ENCODE measurements around the gene DMC1. TPM values are rescaled to one million over a fixed set of nuclear protein-coding genes. Genes with fewer than 3 reads are reported as not detected.

The DMC1 gene
- total RNA-seq, 1 experiment from 2014 or later: 0.89 TPM

- RAD21 ChIA-PET (ENCODE audit: low non-redundant PET in 1 of 2, low total read pairs in 2 of 2, uncharacterized antibody in 2 of 2, unreplicated experiment in 2 of 2): no interaction called here
- Histone ChIP-seq H3K27me3 (ENCODE audit: insufficient read depth, low read length) (no peaks in the 10 kb centered on the region), H4K20me1 (ENCODE audit: insufficient read depth) (no peaks in the 10 kb centered on the region), H3K79me2 (ENCODE audit: insufficient read depth, low read length) (no peaks in the 10 kb centered on the region; the same call in 1 of the 2 replicates), H3K27ac (ENCODE audit: low read depth, low read length) (no peak overlapping the region), H3K4me2 (ENCODE audit: low read length) (no peak overlapping the region), H3K4me1 (ENCODE audit: control insufficient read depth in 1 of 2, insufficient read depth in 2 of 2, low read length in 2 of 2) (no peaks in the 10 kb centered on the region), H3K9me3 (ENCODE audit: control insufficient read depth in 1 of 2, insufficient read depth in 1 of 2, low read depth in 1 of 2, low read length in 2 of 2) (no peaks in the 10 kb centered on the region), H3K4me3 (replicated peaks in 1 of 2; ENCODE audit: low read depth in 1 of 2, low read length in 2 of 2) (no peak overlapping the region), H2AFZ (ENCODE audit: low read depth, low read length, poor library complexity, severe bottlenecking) (no peak overlapping the region), H3K9me2 (ENCODE audit: insufficient read depth) (no peaks in the 10 kb centered on the region), H3K9ac (ENCODE audit: low read length) (no peak overlapping the region), H3K36me3 (ENCODE audit: control insufficient read depth in 1 of 2, insufficient read depth in 2 of 2, low read length in 2 of 2) (peaks cover 11 to 33% of the 10 kb centered on the region in 2 experiments)
- no TSS peak for BruUV-seq (replicated peaks)
- intact Hi-C loops (cut with micrococcal nuclease): no loop called here
- ATAC-seq (no peak), DNase-seq (ENCODE audit: low read depth, low spot score) (no peak)
- CTCF ChIA-PET: no interaction called here
- POLR2A ChIA-PET: no interaction called here
- TF ChIP-seq ATF3 (IDR thresholded peaks at IDR 0.05) (no peak), REST (IDR thresholded peaks at IDR 0.05; ENCODE audit: low read depth) (no peak), SRF (IDR thresholded peaks at IDR 0.05; ENCODE audit: low read depth) (no peak), CEBPB (IDR thresholded peaks at IDR 0.05; ENCODE audit: low read depth) (no peak), CBX3 (IDR thresholded peaks at IDR 0.05; ENCODE audit: low read depth) (no peak)
These were observed 90.7 kb downstream of the DMC1 start for GRCh38 chr22:38479096-38479837.

GRCh38 chr22:38477585-38477984 is 92.4 kb downstream of the DMC1 start:
- TF ChIP-seq SIN3A (IDR thresholded peaks at IDR 0.05; ENCODE audit: low read depth) (no peak), YY1 (IDR thresholded peaks at IDR 0.05; ENCODE audit: extremely low read depth, insufficient replicate concordance, low read depth, low read length) (no peak), FOSL1 (IDR thresholded peaks at IDR 0.05; ENCODE audit: low read depth) (no peak), CBX3 (IDR thresholded peaks at IDR 0.05; ENCODE audit: low read depth) (no peak), RAD21 (IDR thresholded peaks at IDR 0.05; ENCODE audit: low read depth) (no peak), POLR2AphosphoS5 (IDR thresholded peaks at IDR 0.05; ENCODE audit: low read depth, low read length) (no peak), ZNF274 (IDR thresholded peaks at IDR 0.05; ENCODE audit: low read depth, low read length) (no peak), ZFX (IDR thresholded peaks at IDR 0.05) (no peak), EGR1 (IDR thresholded peaks at IDR 0.05; ENCODE audit: low read depth) (no peak)
- ATAC-seq (no peak), DNase-seq (ENCODE audit: low read depth, low spot score) (no peak)
- peaks cover 0 to 16% of the 10 kb centered on the region in 2 experiments; a peak in 1 of 4 replicates for H3K36me3 ChIP-seq (ENCODE audit: control insufficient read depth in 1 of 2, insufficient read depth in 2 of 2, low read length in 2 of 2)
- ChIA-PET RAD21 (ENCODE audit: low non-redundant PET in 1 of 2, low total read pairs in 2 of 2, uncharacterized antibody in 2 of 2, unreplicated experiment in 2 of 2) (no interaction called here), POLR2A (no interaction called here), CTCF (no interaction called here)
- H3K4me3 ChIP-seq (replicated peaks in 1 of 2; ENCODE audit: low read depth in 1 of 2, low read length in 2 of 2): no peak overlapping the region
- H3K27me3 ChIP-seq (ENCODE audit: insufficient read depth, low read length): no peaks in the 10 kb centered on the region
- no peak overlapping the region for H3K27ac ChIP-seq (ENCODE audit: low read depth, low read length)
- H4K20me1 ChIP-seq (ENCODE audit: insufficient read depth): no peaks in the 10 kb centered on the region
- no peaks in the 10 kb centered on the region for H3K9me2 ChIP-seq (ENCODE audit: insufficient read depth)
- H3K4me2 ChIP-seq (ENCODE audit: low read length): no peak overlapping the region
- no TSS peak for BruUV-seq (replicated peaks)
- no peaks in the 10 kb centered on the region for H3K4me1 ChIP-seq (ENCODE audit: control insufficient read depth in 1 of 2, insufficient read depth in 2 of 2, low read length in 2 of 2)
- intact Hi-C loops (cut with micrococcal nuclease): no loop called here
- no peak overlapping the region for H3K9ac ChIP-seq (ENCODE audit: low read length)
- H3K9me3 ChIP-seq (ENCODE audit: control insufficient read depth in 1 of 2, insufficient read depth in 1 of 2, low read depth in 1 of 2, low read length in 2 of 2): no peaks in the 10 kb centered on the region
- no peak overlapping the region for H2AFZ ChIP-seq (ENCODE audit: low read depth, low read length, poor library complexity, severe bottlenecking)
- H3K79me2 ChIP-seq (ENCODE audit: insufficient read depth, low read length): no peaks in the 10 kb centered on the region

All from HCT116 (cell line).